IgD-negative memory B cell (primary cell): Measurements from ENCODE around the gene POPDC2. TPM values are rescaled to one million over a fixed set of nuclear protein-coding genes. Genes with fewer than 3 reads are reported as not detected.

Experiments
- H3K27ac Mint-ChIP-seq, 3 donors: one replicate each; pipeline ENCODE4 v1.8.0; 2020 to 2022; ENCODE audit warnings: mild to moderate bottlenecking in 3 of 3, mixed read lengths in 3 of 3, moderate library complexity in 1 of 3
- H3K27me3 Mint-ChIP-seq: one replicate; pipeline ENCODE4 v1.8.0; 2021; ENCODE audit warnings: mixed read lengths
- H3K36me3 Mint-ChIP-seq: one replicate; pipeline ENCODE4 v1.8.0; 2020; ENCODE audit warnings: mild to moderate bottlenecking, mixed read lengths
- H3K4me1 Mint-ChIP-seq, 3 donors: one replicate each; pipeline ENCODE4 v1.8.0; 2020 to 2022; ENCODE audit warnings: mixed read lengths in 3 of 3, mild to moderate bottlenecking in 1 of 3
- H3K4me3 Mint-ChIP-seq, 4 donors: one replicate each; pipeline ENCODE4 v1.8.0; 2020 to 2022; ENCODE audit warnings: mild to moderate bottlenecking in 4 of 4, mixed read lengths in 4 of 4, moderate library complexity in 3 of 4
- H3K9me3 Mint-ChIP-seq, 3 donors: one replicate each; pipeline ENCODE4 v1.8.0; 2020 to 2021; ENCODE audit warnings: mixed read lengths in 3 of 3, mild to moderate bottlenecking in 1 of 3
- polyA plus RNA-seq: library from polyadenylated mRNA; unstranded; fragments of 300-500 nt; fragmentation: Illumina TruSeq; gene quantifications from one replicate; pipeline ENCODE4 v1.2.3, GENCODE V29; 2021

The POPDC2 gene
- polyA plus RNA-seq, 1 donor from 2014 or later, result 2.2 TPM

DNA sequence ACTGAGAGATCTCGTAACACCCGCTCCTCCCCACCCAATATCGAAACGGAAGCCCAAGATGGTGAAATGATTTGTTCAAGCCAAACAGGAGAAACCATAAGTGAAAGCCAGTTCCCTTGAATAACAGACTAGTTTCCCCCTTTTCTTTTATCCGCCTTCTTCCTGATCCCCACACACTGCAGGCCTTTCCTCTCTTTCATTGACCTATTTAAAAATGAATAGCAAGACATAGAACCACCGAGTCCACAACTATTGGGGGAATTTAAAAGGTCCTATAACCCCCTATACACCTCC lies 17.2 kb upstream of the POPDC2 start:
- Mint-ChIP-seq H3K27ac (peak overlapping the region; percentile 84 to 99 (median 97)), H3K9me3 (no peaks in the 10 kb centered on the region), H3K36me3 (peaks cover 2% of the 10 kb centered on the region), H3K4me1 (peaks cover 19 to 22% (median 22%) of the 10 kb centered on the region in 3 donors), H3K27me3 (peaks cover 2% of the 10 kb centered on the region), H3K4me3 (peak overlapping the region; percentile 72 to 97 (median 91))

DNA sequence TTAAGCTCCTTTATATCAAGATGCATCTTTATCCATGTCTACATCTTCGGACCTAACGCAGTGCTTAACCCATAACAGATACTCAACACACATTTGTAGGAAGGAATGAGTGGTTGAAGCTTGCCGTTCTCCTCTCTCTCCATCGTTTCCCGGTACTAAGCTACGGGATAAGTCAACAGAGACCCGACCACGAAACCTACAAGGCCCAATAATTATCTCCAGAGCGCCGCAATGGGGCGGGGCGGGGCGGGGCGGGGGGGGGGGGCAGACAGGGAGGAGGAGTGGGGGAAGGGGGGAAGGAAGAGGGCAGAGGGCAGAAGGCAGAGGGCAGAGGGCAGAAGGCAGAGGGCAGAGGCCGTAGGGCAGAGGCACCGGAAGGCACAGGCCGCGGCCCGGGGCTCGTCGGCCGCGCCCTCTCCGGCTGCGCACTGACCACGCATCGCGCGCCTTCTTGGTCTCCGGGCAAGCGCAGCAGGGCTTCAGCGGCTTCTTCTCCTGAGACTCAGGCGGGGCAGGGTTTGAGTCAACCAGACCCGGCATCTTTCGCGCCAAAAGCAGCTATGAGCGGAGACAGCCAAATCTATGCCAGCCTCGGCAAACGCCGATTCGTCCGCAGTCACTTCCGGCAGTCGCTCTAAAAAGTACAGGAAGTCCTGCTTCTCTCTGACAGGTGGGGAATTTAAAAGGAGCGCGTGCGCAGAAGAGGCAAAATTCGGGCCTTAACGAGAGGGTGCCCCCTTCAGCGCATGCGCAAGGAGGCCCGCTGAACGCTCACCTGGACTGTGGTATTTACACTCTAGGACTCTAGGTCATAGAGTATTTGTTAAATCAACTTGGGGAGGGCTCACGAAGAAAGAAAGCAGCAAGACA lies 16.6 kb upstream of the POPDC2 start, which contains the start of gene COX17:
Gene COX17 (minus strand): TSS at position 636 of the 870 bp plus-strand sequence. CDS start 96 bp downstream, at position 540.
- no peaks in the 10 kb centered on the region for H3K9me3 Mint-ChIP-seq
- peak within 1 kb of the TSS; percentile 72 to 97 (median 91) for H3K4me3 Mint-ChIP-seq
- H3K36me3 Mint-ChIP-seq, result peaks cover 2% of the 10 kb centered on the region
- peaks cover 22 to 24% (median 23%) of the 10 kb centered on the region in 3 donors for H3K4me1 Mint-ChIP-seq
- peak within 1 kb of the TSS; percentile 84 to 99 (median 97) for H3K27ac Mint-ChIP-seq
- H3K27me3 Mint-ChIP-seq, result peaks cover 2% of the 10 kb centered on the region

DNA sequence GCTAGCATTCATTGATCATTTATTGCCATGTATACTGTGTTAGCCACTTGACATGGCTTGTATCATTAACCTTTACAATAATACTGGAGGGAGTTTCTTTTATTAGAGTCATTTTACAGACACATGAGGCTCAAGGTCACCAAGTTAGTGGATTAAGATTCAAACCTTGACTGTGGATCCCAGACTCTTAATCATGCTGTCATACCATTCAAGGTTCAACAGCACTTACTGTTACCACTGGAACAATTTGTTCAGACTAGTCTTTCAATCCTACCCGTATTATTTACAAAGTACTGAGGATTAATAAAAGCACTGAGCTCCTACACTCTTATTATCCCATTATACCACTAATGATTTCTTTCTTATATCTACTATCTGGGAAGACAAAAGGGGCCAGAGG lies 15.6 kb upstream of the POPDC2 start:
- H3K4me1 Mint-ChIP-seq, result peaks cover 22 to 24% (median 24%) of the 10 kb centered on the region in 3 donors
- peaks cover 2% of the 10 kb centered on the region for H3K27me3 Mint-ChIP-seq
- H3K36me3 Mint-ChIP-seq, result peaks cover 2% of the 10 kb centered on the region
- no peaks in the 10 kb centered on the region for H3K9me3 Mint-ChIP-seq
- H3K4me3 Mint-ChIP-seq, result peak overlapping the region; percentile 72 to 97 (median 91)
- H3K27ac Mint-ChIP-seq, result peak overlapping the region; percentile 84 to 97 (median 86)

DNA sequence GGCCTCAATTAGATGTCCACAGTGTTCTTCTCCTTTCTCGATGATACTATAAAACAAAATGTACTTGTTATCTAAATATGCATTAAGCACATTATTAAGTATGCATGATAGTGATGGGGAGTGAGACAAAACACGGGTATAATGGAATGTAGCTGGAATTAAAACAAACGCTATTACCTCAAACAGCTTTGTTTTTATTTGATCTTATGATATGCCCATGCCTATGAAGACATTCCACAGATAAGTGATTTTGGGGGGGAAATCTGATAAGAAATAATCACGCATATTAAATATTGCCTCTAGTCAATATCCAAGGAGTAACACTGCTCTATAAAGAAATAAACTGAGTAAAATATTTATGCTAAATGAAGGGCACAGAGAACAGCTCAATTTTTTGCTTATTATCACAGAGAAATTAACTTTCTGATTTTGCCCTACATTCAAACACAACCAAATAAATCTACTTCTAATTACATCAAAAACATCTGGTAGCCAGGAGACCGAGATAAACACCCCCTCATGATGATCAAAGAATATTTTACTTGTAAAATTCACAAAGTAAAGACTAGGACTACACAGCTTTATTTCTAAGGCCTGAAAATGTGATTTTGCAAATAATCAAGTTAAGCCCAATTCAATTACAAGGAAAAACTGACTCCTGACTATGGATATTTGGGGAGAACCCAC lies 14.9 kb upstream of the POPDC2 start:
- Mint-ChIP-seq H3K27me3 (peaks cover 2% of the 10 kb centered on the region), H3K9me3 (no peaks in the 10 kb centered on the region), H3K27ac (peak overlapping the region in 2 of 3 donors; percentile 84 to 97), H3K36me3 (peaks cover 2% of the 10 kb centered on the region), H3K4me3 (peak overlapping the region; percentile 72 to 97 (median 91)), H3K4me1 (peaks cover 22 to 24% (median 24%) of the 10 kb centered on the region in 3 donors)

DNA sequence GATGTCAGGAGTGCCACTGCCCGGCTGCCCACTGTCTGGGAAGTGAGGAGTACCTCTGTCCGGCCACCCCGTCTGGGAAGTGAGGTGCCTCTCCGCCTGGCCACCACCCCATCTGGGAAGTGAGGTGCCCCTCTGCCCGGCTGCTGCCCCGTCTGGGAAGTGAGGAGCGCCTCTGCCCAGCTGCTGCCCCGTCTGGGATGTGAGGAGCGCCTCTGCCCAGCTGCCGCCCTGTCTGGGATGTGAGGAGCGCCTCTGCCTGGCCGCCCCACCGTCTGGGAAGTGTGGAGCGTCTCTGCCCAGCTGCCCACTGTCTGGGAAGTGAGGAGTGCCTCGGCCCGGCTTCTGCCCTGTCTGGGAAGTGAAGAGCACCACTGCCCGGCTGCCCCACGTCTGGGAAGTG lies 13.5 kb upstream of the POPDC2 start:
- Mint-ChIP-seq H3K4me3 (no peak overlapping the region), H3K27ac (no peak overlapping the region), H3K4me1 (peaks cover 22 to 24% (median 24%) of the 10 kb centered on the region in 3 donors), H3K36me3 (peaks cover 2% of the 10 kb centered on the region), H3K9me3 (no peaks in the 10 kb centered on the region), H3K27me3 (peaks cover 2% of the 10 kb centered on the region)

DNA sequence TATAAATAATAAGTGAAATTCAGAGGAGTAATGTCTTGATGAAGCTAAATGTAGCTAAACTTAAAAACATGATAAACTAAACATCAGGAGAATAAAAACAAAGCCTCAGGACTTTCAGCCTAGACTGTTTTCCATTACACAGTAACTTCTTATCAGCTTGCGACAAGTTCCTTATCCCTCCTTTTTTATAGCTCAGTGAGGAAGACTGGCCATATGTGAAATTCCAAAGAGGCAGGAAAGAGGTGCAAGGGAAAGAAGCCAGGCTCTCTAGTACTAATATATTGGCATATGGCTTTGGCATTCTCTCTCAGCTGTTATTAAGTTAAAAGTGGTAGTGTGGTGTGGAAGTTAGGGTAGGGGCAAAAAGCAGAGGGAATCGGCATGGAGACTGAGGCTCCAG lies 12.4 kb upstream of the POPDC2 start:
- H3K4me3 Mint-ChIP-seq, result peak overlapping the region in 1 of 4 donors; percentile 63

DNA sequence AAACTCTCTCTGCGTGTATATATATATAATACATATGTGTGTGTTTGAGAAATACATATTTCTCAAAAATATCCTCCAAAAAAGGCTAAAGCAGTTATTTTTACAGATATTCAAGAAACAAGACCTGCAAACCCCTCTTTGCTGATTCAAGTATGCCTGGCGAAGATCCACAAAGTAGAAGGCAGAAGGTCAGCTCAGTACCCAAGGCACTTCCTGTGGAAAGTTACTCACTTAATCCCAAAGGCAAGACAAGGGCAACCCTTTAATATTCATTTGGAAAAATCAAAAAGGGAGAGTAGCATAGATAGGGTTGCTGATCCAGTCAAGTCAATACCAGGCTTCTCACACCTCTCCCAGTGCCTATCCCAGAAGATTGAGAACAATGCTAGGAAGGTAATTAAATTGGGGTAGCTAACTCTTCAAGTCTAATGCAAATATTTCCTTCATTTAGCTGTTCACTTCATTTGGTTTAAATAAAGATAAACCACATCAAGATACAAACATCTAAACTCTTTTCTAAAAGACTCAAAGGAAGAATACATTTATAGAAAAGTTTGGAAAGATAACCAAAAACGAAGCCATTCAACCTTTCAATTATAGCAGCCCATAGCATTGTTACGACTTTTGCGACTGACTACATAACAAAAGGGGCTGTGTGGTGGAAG lies 9.6 kb upstream of the POPDC2 start:
- H3K9me3 Mint-ChIP-seq, result no peaks in the 10 kb centered on the region
- H3K36me3 Mint-ChIP-seq, result peaks cover 6% of the 10 kb centered on the region
- peak overlapping the region in 1 of 3 donors; percentile 27 for H3K27ac Mint-ChIP-seq
- H3K27me3 Mint-ChIP-seq, result no peaks in the 10 kb centered on the region
- no peak overlapping the region for H3K4me3 Mint-ChIP-seq
- H3K4me1 Mint-ChIP-seq, result peaks cover 11 to 18% (median 13%) of the 10 kb centered on the region in 3 donors

More for the DNA sequence above, 12.4 kb upstream of the POPDC2 start:
- Mint-ChIP-seq H3K9me3 (no peaks in the 10 kb centered on the region), H3K36me3 (peaks cover 2% of the 10 kb centered on the region), H3K4me1 (peaks cover 22 to 24% (median 23%) of the 10 kb centered on the region in 3 donors), H3K27ac (peak overlapping the region in 1 of 3 donors; percentile 25), H3K27me3 (peaks cover 2% of the 10 kb centered on the region)

DNA sequence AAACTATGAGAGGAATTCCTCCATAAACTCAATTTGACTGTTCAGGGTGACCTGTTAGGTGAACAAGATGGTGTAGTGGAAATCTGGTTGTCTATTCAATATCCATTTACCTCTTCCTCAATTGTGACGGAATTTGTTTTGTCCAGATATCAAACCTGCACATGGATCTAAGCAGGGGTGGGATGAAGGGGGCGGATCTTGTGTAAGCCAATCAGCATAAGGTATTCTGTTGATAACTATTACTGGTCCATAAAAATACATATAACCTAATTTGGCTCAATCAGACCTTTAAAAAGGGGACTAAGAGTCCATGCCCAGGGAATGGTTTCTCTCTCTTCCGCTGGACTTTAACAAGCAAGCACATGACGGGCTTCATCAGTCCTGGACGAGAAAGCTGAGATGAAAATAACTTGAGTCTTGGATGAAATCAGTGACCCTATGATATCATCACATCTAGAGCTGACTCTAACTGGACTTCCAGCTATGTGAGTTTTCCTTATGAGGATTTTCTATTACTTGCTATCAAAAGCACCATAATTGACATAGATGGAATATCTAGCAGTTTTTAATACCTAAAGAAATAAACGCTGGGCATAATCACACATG lies 5.7 kb upstream of the POPDC2 start:
- H3K9me3 Mint-ChIP-seq, result no peaks in the 10 kb centered on the region
- H3K27ac Mint-ChIP-seq, result peak overlapping the region; percentile 28 to 65 (median 42)

DNA sequence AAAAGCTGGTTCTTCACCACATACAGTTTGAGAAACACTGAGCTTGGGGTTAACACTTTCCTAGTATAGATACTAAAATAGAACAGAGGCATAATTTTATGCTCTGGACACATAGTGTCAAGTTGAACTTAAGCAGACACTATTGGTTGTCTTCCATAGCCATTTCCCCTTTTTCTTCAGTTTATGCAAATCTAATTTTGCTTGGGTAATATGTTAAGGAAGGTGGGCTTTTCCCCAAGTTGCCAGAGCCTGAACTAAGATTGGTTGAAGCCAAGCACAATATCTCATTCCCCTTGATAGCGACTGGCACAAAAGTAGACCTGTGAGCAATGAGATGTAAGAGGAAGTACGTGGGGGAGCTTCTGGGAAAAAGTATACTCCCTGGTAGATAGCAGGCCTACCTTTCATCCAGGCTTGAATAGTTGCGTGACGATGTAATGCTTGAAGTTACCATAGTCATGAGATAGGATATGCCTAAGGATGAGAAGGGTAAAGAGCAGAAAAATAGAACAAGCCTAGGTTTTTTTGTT lies 4.5 kb upstream of the POPDC2 start:
- peaks cover 6% of the 10 kb centered on the region for H3K36me3 Mint-ChIP-seq
- H3K4me3 Mint-ChIP-seq, result no peak overlapping the region

More for the DNA sequence above, 5.7 kb upstream of the POPDC2 start:
- Mint-ChIP-seq H3K4me3 (peak overlapping the region in 1 of 4 donors; percentile 32), H3K36me3 (peaks cover 6% of the 10 kb centered on the region), H3K4me1 (peaks cover 21 to 39% (median 28%) of the 10 kb centered on the region in 3 donors), H3K27me3 (no peaks in the 10 kb centered on the region)

DNA sequence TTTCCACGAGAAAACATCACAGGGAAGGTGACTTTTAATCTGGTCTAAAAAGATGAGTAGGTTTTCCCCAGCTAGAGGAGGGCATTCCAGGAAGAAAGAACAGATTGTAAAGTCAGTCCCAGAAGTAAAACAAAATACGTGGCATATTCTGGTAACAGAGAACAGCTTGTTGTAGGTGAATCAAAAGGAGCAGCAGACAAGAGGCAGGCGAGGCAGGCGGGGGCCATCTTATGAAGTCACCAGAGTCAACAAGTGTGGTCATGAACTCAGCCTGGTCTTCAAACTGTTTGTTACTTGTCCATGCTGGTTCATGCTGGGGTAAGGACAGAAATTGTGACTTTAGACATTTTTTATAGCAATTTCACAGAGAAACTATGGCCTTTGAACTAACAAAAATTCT lies 4.0 kb upstream of the POPDC2 start:
- Mint-ChIP-seq H3K27ac (peak overlapping the region in 2 of 3 donors; percentile 4 to 89), H3K9me3 (no peaks in the 10 kb centered on the region), H3K4me3 (peak overlapping the region in 1 of 4 donors; percentile 79), H3K27me3 (no peaks in the 10 kb centered on the region), H3K4me1 (peaks cover 21 to 45% (median 28%) of the 10 kb centered on the region in 3 donors), H3K36me3 (peaks cover 7% of the 10 kb centered on the region)

More for the DNA sequence above, 4.5 kb upstream of the POPDC2 start:
- Mint-ChIP-seq H3K27me3 (no peaks in the 10 kb centered on the region), H3K4me1 (peaks cover 21 to 40% (median 28%) of the 10 kb centered on the region in 3 donors), H3K27ac (peak overlapping the region; percentile 4 to 89 (median 41)), H3K9me3 (no peaks in the 10 kb centered on the region)

DNA sequence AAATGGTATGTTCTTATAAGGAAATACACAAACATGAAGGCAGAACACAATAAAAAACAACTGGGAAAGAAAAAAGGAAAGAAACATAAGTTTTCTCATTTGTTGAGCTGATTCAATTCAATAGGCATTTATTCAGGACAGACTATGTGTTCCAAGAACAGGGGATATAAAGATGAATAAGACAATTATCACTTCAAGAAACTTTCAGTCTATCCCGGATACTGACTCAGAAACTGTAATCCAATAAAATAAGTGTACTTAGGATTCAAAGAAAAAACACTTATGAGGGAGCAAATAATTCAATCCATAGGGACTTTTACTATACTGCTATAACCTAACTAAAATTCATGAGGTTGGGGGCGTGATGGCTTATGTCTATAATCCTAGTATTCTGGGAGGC lies 3.5 kb upstream of the POPDC2 start:
- peaks cover 7% of the 10 kb centered on the region for H3K36me3 Mint-ChIP-seq
- H3K27me3 Mint-ChIP-seq, result no peaks in the 10 kb centered on the region
- H3K9me3 Mint-ChIP-seq, result no peaks in the 10 kb centered on the region
- peaks cover 21 to 45% (median 28%) of the 10 kb centered on the region in 3 donors for H3K4me1 Mint-ChIP-seq
- H3K27ac Mint-ChIP-seq, result no peak overlapping the region
- H3K4me3 Mint-ChIP-seq, result no peak overlapping the region

DNA sequence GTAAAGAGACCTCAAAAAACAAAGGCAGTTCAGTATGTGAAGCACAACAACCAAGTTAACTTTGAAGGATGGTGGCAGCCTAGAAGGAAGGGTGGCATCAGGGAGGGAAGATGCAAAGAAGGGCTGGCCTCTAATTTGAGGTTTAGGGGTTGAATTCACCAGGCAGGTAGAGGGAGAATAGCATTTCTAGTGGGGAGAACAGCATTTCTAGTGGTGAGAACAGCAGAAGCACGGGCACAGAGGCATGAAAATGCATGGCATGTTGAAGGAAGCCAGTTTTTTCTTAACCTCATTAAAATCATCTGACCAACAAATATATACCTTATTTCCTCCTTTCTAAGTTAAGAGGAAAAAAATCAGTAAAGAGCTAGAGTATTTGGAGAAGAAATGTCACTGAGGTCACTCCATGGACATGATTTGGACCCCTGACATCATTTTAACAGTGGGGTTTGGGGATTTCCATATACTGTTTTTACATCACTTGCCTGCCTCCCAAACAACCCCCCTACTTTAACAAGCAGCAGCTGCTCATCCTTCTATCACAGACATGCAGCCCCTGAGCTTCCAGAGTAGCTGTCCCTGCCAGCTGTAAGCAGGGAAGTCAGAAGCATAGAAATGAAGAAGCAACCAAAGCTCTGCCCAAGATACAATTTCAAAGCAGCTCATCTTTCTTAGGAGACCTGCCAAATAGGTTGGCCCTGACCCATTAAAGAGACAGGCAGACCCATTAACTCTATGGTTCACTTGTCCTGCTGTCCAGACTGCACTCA lies 2.4 kb upstream of the POPDC2 start:
- Mint-ChIP-seq H3K9me3 (no peaks in the 10 kb centered on the region), H3K4me3 (no peak overlapping the region), H3K4me1 (peaks cover 28 to 54% (median 32%) of the 10 kb centered on the region in 3 donors), H3K27me3 (no peaks in the 10 kb centered on the region), H3K36me3 (peaks cover 7% of the 10 kb centered on the region), H3K27ac (peak overlapping the region in 1 of 3 donors; percentile 87)

DNA sequence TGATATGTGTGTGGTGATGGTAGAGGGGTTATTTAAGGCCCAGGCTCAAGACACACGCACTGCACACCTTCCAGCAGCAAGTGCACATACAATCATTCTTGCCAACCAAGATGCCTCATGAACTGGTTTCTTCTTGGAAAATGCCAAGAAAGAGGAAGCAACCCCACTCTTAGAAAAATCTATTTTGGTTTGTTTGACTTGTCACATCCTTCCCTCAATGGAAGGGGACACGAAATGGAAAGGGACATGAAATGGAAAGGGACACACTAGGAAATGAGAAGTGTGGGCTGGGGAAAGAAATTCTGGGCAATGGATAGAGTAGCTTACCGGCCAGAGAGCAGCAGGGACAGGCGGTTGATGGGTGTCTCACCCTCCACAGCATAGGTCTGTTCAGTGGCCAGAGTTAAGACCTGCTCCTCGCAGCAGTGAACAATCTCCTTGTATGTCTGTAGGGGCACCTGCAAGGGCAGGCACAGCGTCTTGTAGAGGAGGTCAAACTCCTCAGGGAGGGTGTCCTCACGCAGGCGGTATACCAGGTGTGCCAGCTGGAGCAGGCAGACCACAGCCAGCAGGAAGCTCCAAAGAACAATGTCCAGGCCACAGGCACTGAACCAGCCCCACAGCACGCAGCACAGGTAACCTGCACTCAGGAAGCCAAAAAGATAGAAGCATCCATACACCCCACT lies 640 bp downstream of the POPDC2 start:
- Mint-ChIP-seq H3K27me3 (no peaks in the 10 kb centered on the region), H3K4me1 (peaks cover 23 to 45% (median 27%) of the 10 kb centered on the region in 3 donors)

More for the DNA sequence above, 640 bp downstream of the POPDC2 start:
- H3K9me3 Mint-ChIP-seq, result no peaks in the 10 kb centered on the region
- peaks cover 4% of the 10 kb centered on the region for H3K36me3 Mint-ChIP-seq
- peak overlapping the region in 2 of 3 donors; percentile 23 to 31 for H3K27ac Mint-ChIP-seq
- H3K4me3 Mint-ChIP-seq, result no peak overlapping the region
